Neuronal stem cell (in vitro differentiated cells): ENCODE measurements around the gene RAB9B.

Experiments
- DNase-seq: peaks from one replicate; pipeline ENCODE4 v3.0.0-alpha.2; 2013; ENCODE audit warnings: low spot score
- H2AFZ ChIP-seq: one replicate; pipeline ENCODE4 v1.6.1; 2013; ENCODE audit warnings: mild to moderate bottlenecking, low read length, inconsistent platforms
- H2AK5ac ChIP-seq: 2 replicates; pipeline ENCODE4 v1.6.1; 2013; ENCODE audit warnings: low read depth, mild to moderate bottlenecking, inconsistent platforms, low read length, moderate library complexity, mixed read lengths
- H2BK120ac ChIP-seq: 2 replicates; pipeline ENCODE4 v1.6.1; 2013; ENCODE audit warnings: low read depth, mild to moderate bottlenecking, inconsistent platforms, low read length, moderate library complexity, mixed read lengths
- H2BK12ac ChIP-seq: one replicate; pipeline ENCODE4 v1.6.1; 2013; ENCODE audit warnings: low read length, inconsistent platforms
- H2BK15ac ChIP-seq: 2 replicates; pipeline ENCODE4 v1.6.1; 2013; ENCODE audit warnings: mild to moderate bottlenecking, low read length, inconsistent platforms, mixed read lengths
- H2BK5ac ChIP-seq: one replicate; pipeline ENCODE4 v1.6.1; 2013; ENCODE audit warnings: inconsistent platforms, mild to moderate bottlenecking, low read length, moderate library complexity
- H3K14ac ChIP-seq: one replicate; pipeline ENCODE4 v1.6.1; 2013; ENCODE audit warnings: low read length, inconsistent platforms
- H3K18ac ChIP-seq: 2 replicates; pipeline ENCODE4 v1.6.1; 2013; ENCODE audit warnings: low read length, inconsistent platforms
- H3K23ac ChIP-seq: 2 replicates; pipeline ENCODE4 v1.6.1; 2013; ENCODE audit warnings: low read depth, mild to moderate bottlenecking, mixed read lengths, low read length, inconsistent platforms; ENCODE audit not compliant: poor library complexity
- H3K27ac ChIP-seq: replicated peaks from 3 replicates; pipeline ENCODE4 v1.5.1; 2013; ENCODE audit warnings: low read length, inconsistent platforms
- H3K27me3 ChIP-seq, 3 experiments: 2 replicates each; pipeline ENCODE4 v1.6.1; 2013; ENCODE audit warnings: low read length in 3 of 3, mild to moderate bottlenecking in 2 of 3, inconsistent platforms in 1 of 3, low read depth in 1 of 3, mixed read lengths in 1 of 3, moderate library complexity in 1 of 3; ENCODE audit not compliant: control insufficient read depth in 3 of 3, insufficient read depth in 3 of 3
- H3K36me3 ChIP-seq, 2 donors: replicated peaks in 1 of 2; 2 replicates each; pipeline ENCODE4 v1.6.1; 2013; ENCODE audit warnings: low read length in 2 of 2; ENCODE audit not compliant: control insufficient read depth in 2 of 2, insufficient read depth in 2 of 2
- H3K4ac ChIP-seq: 2 replicates; pipeline ENCODE4 v1.6.1; 2013; ENCODE audit warnings: inconsistent platforms, mild to moderate bottlenecking, low read length, moderate library complexity
- H3K4me1 ChIP-seq, 2 donors: 1 replicate in 1 of 2; 2 replicates in 1 of 2; pipeline ENCODE4 v1.6.1; 2013; ENCODE audit warnings: low read length in 2 of 2, low read depth in 1 of 2; ENCODE audit not compliant: control insufficient read depth in 2 of 2, insufficient read depth in 1 of 2
- H3K4me2 ChIP-seq: one replicate; pipeline ENCODE4 v1.6.1; 2013; ENCODE audit warnings: mild to moderate bottlenecking, low read length, inconsistent platforms; ENCODE audit not compliant: insufficient read depth, poor library complexity, severe bottlenecking
- H3K4me3 ChIP-seq, 2 donors: 2 replicates each; pipeline ENCODE4 v1.5.1; 2013; ENCODE audit warnings: low read length in 2 of 2, mild to moderate bottlenecking in 2 of 2, inconsistent platforms in 1 of 2, moderate library complexity in 1 of 2
- H3K79me1 ChIP-seq: one replicate; pipeline ENCODE4 v1.6.1; 2013; ENCODE audit warnings: low read depth, mild to moderate bottlenecking, inconsistent platforms, low read length, moderate library complexity
- H3K9ac ChIP-seq: one replicate; pipeline ENCODE4 v1.6.1; 2013; ENCODE audit warnings: mild to moderate bottlenecking, low read depth, low read length, inconsistent platforms; ENCODE audit not compliant: poor library complexity
- H3K9me3 ChIP-seq, 2 donors: replicated peaks in 1 of 2; 2 replicates each; pipeline versions ENCODE3 to v1.6.1; 2013; ENCODE audit warnings: low read length in 2 of 2, mild to moderate bottlenecking in 2 of 2, inconsistent platforms in 1 of 2, low read depth in 1 of 2, mixed read lengths in 1 of 2, moderate library complexity in 1 of 2; ENCODE audit not compliant: control insufficient read depth in 2 of 2, insufficient read depth in 1 of 2
- H4K8ac ChIP-seq: one replicate; pipeline ENCODE4 v1.6.1; 2013; ENCODE audit warnings: low read depth, mild to moderate bottlenecking, inconsistent platforms, low read length, moderate library complexity
- H4K91ac ChIP-seq: one replicate; pipeline ENCODE4 v1.6.1; 2013; ENCODE audit warnings: low read length, low read depth, mild to moderate bottlenecking, inconsistent platforms; ENCODE audit not compliant: poor library complexity
- WGBS, 2 donors: extraction: QIAGEN DNeasy Blood & Tissue Kit; methylation state at CpG; one replicate each; pipeline ENCODE4 v1.1.7; 2013; ENCODE audit warnings: missing lambda C conversion rate in 2 of 2, mixed read lengths in 1 of 2; ENCODE audit not compliant: insufficient read length in 2 of 2, insufficient replicate concordance in 1 of 2; ENCODE audit errors: extremely low coverage in 2 of 2; 5-methylcytosine and 5-hydroxymethylcytosine counted together

Gene RAB9B

GRCh38 chrX:103792916-103793544, 39.0 kb downstream of the RAB9B start:
- no peak overlapping the region for H4K8ac ChIP-seq
- no peak overlapping the region for H2AK5ac ChIP-seq
- peaks cover 4 to 6% of the 10 kb centered on the region in 2 donors for H3K36me3 ChIP-seq
- H3K27me3 ChIP-seq, result no peaks in the 10 kb centered on the region
- H3K79me1 ChIP-seq, result no peaks in the 10 kb centered on the region
- no peak overlapping the region for H3K4me2 ChIP-seq
- peaks cover 3 to 9% of the 10 kb centered on the region in 2 donors for H3K4me1 ChIP-seq
- H2BK5ac ChIP-seq, result no peak overlapping the region
- no peak overlapping the region for H3K4me3 ChIP-seq
- H2BK15ac ChIP-seq, result no peak overlapping the region
- no peak overlapping the region for H3K4ac ChIP-seq
- H3K14ac ChIP-seq, result no peak overlapping the region
- no peak overlapping the region for H2AFZ ChIP-seq
- no peak overlapping the region for H4K91ac ChIP-seq
- WGBS, 2 donors, result no CpG with 5 or more reads among the region's 6 CpGs
- no peak for DNase-seq
- H2BK12ac ChIP-seq, result no peak overlapping the region
- no peak overlapping the region for H3K27ac ChIP-seq
- no peak overlapping the region for H2BK120ac ChIP-seq
- H3K23ac ChIP-seq, result no peak overlapping the region
- H3K9ac ChIP-seq, result no peak overlapping the region
- no peaks in the 10 kb centered on the region for H3K9me3 ChIP-seq
- no peak overlapping the region for H3K18ac ChIP-seq

GRCh38 chrX:103791826-103792485, 40.1 kb downstream of the RAB9B start:
- no peaks in the 10 kb centered on the region for H3K79me1 ChIP-seq
- no peak overlapping the region for H2BK5ac ChIP-seq
- H3K36me3 ChIP-seq, result peaks cover 4 to 9% of the 10 kb centered on the region in 2 donors
- H3K14ac ChIP-seq, result no peak overlapping the region
- no CpG with 5 or more reads among the region's 2 CpGs for WGBS, 2 donors
- H2AFZ ChIP-seq, result no peak overlapping the region
- no peak overlapping the region for H2BK15ac ChIP-seq
- no peaks in the 10 kb centered on the region for H3K9me3 ChIP-seq
- H3K4ac ChIP-seq, result no peak overlapping the region
- no peak overlapping the region for H4K91ac ChIP-seq
- no peak overlapping the region for H4K8ac ChIP-seq
- H3K27ac ChIP-seq, result no peak overlapping the region
- no peak overlapping the region for H3K9ac ChIP-seq
- no peak overlapping the region for H2AK5ac ChIP-seq
- DNase-seq, result no peak
- no peak overlapping the region for H3K23ac ChIP-seq
- no peak overlapping the region for H2BK12ac ChIP-seq
- H2BK120ac ChIP-seq, result no peak overlapping the region
- H3K27me3 ChIP-seq, result no peaks in the 10 kb centered on the region
- H3K4me1 ChIP-seq, result peaks cover 3 to 9% of the 10 kb centered on the region in 2 donors
- H3K4me2 ChIP-seq, result no peak overlapping the region
- no peak overlapping the region for H3K4me3 ChIP-seq
- no peak overlapping the region for H3K18ac ChIP-seq

- Histone ChIP-seq H3K23ac (no peak overlapping the region), H3K4me2 (no peak overlapping the region), H3K4ac (no peak overlapping the region), H3K14ac (no peak overlapping the region), H2AK5ac (no peak overlapping the region), H3K27me3 (no peaks in the 10 kb centered on the region), H2BK12ac (no peak overlapping the region), H4K8ac (no peak overlapping the region), H3K18ac (no peak overlapping the region), H3K36me3 (peaks cover 5 to 15% of the 10 kb centered on the region in 2 donors), H3K9me3 (no peaks in the 10 kb centered on the region), H3K79me1 (no peaks in the 10 kb centered on the region), H2BK5ac (no peak overlapping the region), H2BK15ac (no peak overlapping the region), H3K4me3 (no peak overlapping the region), H2BK120ac (no peak overlapping the region), H4K91ac (no peak overlapping the region), H3K4me1 (peaks cover 3 to 9% of the 10 kb centered on the region in 2 donors), H3K27ac (no peak overlapping the region), H2AFZ (no peak overlapping the region), H3K9ac (no peak overlapping the region)
- no peak for DNase-seq
- WGBS, 2 donors, result no CpG with 5 or more reads among the region's 4 CpGs
These were observed 40.8 kb downstream of the RAB9B start for GRCh38 chrX:103791228-103791627.

DNA sequence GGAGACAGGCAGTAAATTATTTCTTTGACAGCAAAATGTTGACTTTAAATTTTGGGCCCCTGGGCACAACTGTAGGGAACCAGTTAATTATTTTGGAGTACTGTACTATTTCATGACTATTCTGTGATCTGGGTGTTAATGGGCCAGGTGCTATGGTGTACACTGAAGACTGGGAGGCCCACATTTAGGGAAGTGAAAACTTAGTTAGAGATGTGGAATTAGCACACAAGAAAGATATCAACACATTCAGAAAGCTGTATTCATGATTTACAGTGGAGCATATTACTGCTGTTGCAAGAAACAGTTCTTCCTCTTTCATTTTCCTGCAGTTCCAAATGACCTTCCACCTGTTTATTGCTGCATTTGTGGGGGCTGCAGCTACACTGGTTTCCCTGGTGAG, 43.1 kb downstream of the RAB9B start:
- H3K4me1 ChIP-seq, result peaks cover 3 to 7% of the 10 kb centered on the region in 2 donors
- H2AK5ac ChIP-seq, result no peak overlapping the region
- no peak overlapping the region for H2AFZ ChIP-seq
- no peak overlapping the region for H3K4me2 ChIP-seq
- H2BK5ac ChIP-seq, result no peak overlapping the region
- H2BK15ac ChIP-seq, result no peak overlapping the region
- H3K9me3 ChIP-seq, result no peaks in the 10 kb centered on the region
- H4K8ac ChIP-seq, result no peak overlapping the region
- no peak overlapping the region for H2BK120ac ChIP-seq
- no peaks in the 10 kb centered on the region for H3K79me1 ChIP-seq
- no peak overlapping the region for H3K4me3 ChIP-seq
- no peak for DNase-seq
- no peak overlapping the region for H3K18ac ChIP-seq
- H4K91ac ChIP-seq, result no peak overlapping the region
- no peak overlapping the region for H3K4ac ChIP-seq
- H3K23ac ChIP-seq, result no peak overlapping the region
- H3K36me3 ChIP-seq, result peaks cover 6 to 19% of the 10 kb centered on the region in 2 donors
- no peak overlapping the region for H3K27ac ChIP-seq
- H3K14ac ChIP-seq, result no peak overlapping the region
- H3K9ac ChIP-seq, result no peak overlapping the region
- H3K27me3 ChIP-seq, result no peaks in the 10 kb centered on the region
- H2BK12ac ChIP-seq, result no peak overlapping the region
